ENCODE results near the gene ARHGAP15. TPM values are rescaled to one million over a fixed set of nuclear protein-coding genes. Genes with fewer than 3 reads are reported as not detected.

The ARHGAP15 gene
- total RNA-seq, 1 experiment from 2014 or later: 0.42 TPM

DNA sequence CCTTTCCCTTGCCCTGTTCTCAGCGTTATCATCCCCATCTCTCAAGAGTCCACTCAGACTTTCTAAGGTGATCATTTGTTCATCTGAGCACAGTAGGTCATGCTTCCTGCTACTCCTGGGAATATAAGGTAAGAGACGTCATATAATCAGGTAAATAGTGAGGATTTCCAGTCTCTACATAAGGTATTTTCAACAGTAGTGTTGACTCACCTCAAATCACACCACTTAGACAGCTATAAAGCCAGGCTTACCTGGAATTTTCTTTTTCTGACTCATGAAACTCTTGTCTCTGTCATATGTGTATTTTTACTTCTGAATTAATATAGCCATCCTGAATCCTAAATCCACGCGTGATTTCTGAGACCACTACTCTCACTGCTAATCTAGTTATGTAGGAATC lies 443.2 kb downstream of the ARHGAP15 start:
- H3K9ac ChIP-seq (ENCODE audit: low read length): no peak overlapping the region
- no peak overlapping the region for H3K4me2 ChIP-seq (ENCODE audit: low read length)
- no peaks in the 10 kb centered on the region for H3K27me3 ChIP-seq (ENCODE audit: insufficient read depth, low read length)
- H2AFZ ChIP-seq (ENCODE audit: low read depth, low read length, poor library complexity, severe bottlenecking): no peak overlapping the region
- TF ChIP-seq, protein P1, sequence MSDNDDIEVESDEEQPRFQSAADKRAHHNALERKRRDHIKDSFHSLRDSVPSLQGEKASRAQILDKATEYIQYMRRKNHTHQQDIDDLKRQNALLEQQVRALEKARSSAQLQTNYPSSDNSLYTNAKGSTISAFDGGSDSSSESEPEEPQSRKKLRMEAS (IDR thresholded peaks at IDR 0.05): no peak
- TF ChIP-seq ZNF274 (IDR thresholded peaks at IDR 0.05; ENCODE audit: low read depth, low read length): no peak
- no peak for TF ChIP-seq EZH2 (IDR thresholded peaks at IDR 0.05)
- no peak for TF ChIP-seq TCF7L2 (IDR thresholded peaks at IDR 0.05; ENCODE audit: borderline replicate concordance, extremely low read depth, insufficient read depth, insufficient read length)
- no peak for TF ChIP-seq FOSL1 (IDR thresholded peaks at IDR 0.05; ENCODE audit: low read depth)
- TF ChIP-seq, protein P2, sequence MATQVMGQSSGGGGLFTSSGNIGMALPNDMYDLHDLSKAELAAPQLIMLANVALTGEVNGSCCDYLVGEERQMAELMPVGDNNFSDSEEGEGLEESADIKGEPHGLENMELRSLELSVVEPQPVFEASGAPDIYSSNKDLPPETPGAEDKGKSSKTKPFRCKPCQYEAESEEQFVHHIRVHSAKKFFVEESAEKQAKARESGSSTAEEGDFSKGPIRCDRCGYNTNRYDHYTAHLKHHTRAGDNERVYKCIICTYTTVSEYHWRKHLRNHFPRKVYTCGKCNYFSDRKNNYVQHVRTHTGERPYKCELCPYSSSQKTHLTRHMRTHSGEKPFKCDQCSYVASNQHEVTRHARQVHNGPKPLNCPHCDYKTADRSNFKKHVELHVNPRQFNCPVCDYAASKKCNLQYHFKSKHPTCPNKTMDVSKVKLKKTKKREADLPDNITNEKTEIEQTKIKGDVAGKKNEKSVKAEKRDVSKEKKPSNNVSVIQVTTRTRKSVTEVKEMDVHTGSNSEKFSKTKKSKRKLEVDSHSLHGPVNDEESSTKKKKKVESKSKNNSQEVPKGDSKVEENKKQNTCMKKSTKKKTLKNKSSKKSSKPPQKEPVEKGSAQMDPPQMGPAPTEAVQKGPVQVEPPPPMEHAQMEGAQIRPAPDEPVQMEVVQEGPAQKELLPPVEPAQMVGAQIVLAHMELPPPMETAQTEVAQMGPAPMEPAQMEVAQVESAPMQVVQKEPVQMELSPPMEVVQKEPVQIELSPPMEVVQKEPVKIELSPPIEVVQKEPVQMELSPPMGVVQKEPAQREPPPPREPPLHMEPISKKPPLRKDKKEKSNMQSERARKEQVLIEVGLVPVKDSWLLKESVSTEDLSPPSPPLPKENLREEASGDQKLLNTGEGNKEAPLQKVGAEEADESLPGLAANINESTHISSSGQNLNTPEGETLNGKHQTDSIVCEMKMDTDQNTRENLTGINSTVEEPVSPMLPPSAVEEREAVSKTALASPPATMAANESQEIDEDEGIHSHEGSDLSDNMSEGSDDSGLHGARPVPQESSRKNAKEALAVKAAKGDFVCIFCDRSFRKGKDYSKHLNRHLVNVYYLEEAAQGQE (IDR thresholded peaks at IDR 0.05; ENCODE audit: low read depth): no peak
- no peak for TF ChIP-seq CBX3 (IDR thresholded peaks at IDR 0.05; ENCODE audit: low read depth)
- TF ChIP-seq, protein P3, sequence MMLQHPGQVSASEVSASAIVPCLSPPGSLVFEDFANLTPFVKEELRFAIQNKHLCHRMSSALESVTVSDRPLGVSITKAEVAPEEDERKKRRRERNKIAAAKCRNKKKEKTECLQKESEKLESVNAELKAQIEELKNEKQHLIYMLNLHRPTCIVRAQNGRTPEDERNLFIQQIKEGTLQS (IDR thresholded peaks at IDR 0.05): no peak
- no peak for TF ChIP-seq POLR2A (IDR thresholded peaks at IDR 0.05; ENCODE audit: borderline replicate concordance, extremely low read depth, insufficient read depth, insufficient read length)
- TF ChIP-seq EGR1 (IDR thresholded peaks at IDR 0.05; ENCODE audit: low read depth): no peak
- no peak for TF ChIP-seq EZH2phosphoT487 (IDR thresholded peaks at IDR 0.05; ENCODE audit: borderline replicate concordance)
- TF ChIP-seq RAD21 (IDR thresholded peaks at IDR 0.05; ENCODE audit: low read depth): no peak
- H3K79me2 ChIP-seq (ENCODE audit: insufficient read depth, low read length): no peaks in the 10 kb centered on the region
- H3K4me1 ChIP-seq (ENCODE audit: control insufficient read depth in 1 of 2, insufficient read depth in 2 of 2, low read length in 2 of 2): no peaks in the 10 kb centered on the region
- RAD21 ChIA-PET (ENCODE audit: low non-redundant PET in 1 of 2, low total read pairs in 2 of 2, uncharacterized antibody in 2 of 2, unreplicated experiment in 2 of 2): no interaction called here
- CTCF ChIA-PET: no interaction called here
- H3K36me3 ChIP-seq (ENCODE audit: control insufficient read depth in 1 of 2, insufficient read depth in 2 of 2, low read length in 2 of 2): no peaks in the 10 kb centered on the region
- no peaks in the 10 kb centered on the region for H3K9me3 ChIP-seq (ENCODE audit: control insufficient read depth in 1 of 2, insufficient read depth in 1 of 2, low read depth in 1 of 2, low read length in 2 of 2)
- no peak overlapping the region for H3K27ac ChIP-seq (ENCODE audit: low read depth, low read length)
- no peak for ATAC-seq
- DNase-seq (ENCODE audit: low read depth, low spot score): no peak
- POLR2A ChIA-PET: no interaction called here
- no peaks in the 10 kb centered on the region for H4K20me1 ChIP-seq (ENCODE audit: insufficient read depth)
- intact Hi-C loops (cut with micrococcal nuclease): no loop called here
- no peak overlapping the region for H3K4me3 ChIP-seq (replicated peaks in 1 of 2; ENCODE audit: low read depth in 1 of 2, low read length in 2 of 2)
- H3K9me2 ChIP-seq (ENCODE audit: insufficient read depth): no peaks in the 10 kb centered on the region
- no TSS peak for BruUV-seq (replicated peaks)
